Effector memory CD4-positive, alpha-beta T cell (primary cell): Measurements from ENCODE around the gene TMEM43.

Source experiments
- DNase-seq, 3 donors: peaks; one replicate each; pipeline ENCODE4 v3.0.0-alpha.2; 2020
- H3K27ac ChIP-seq: 2 replicates; pipeline ENCODE4 v1.7.0; 2013; ENCODE audit warnings: mild to moderate bottlenecking, low read length, moderate library complexity; ENCODE audit not compliant: insufficient read depth, poor library complexity, severe bottlenecking
- H3K27me3 ChIP-seq: replicated peaks from 2 replicates; pipeline ENCODE4 v1.7.0; 2013; ENCODE audit warnings: mild to moderate bottlenecking, low read length; ENCODE audit not compliant: insufficient read depth, control insufficient read depth, poor library complexity, severe bottlenecking
- H3K36me3 ChIP-seq: 2 replicates; pipeline ENCODE4 v1.7.0; 2013; ENCODE audit warnings: mild to moderate bottlenecking, low read length, moderate library complexity; ENCODE audit not compliant: control insufficient read depth, insufficient read depth
- H3K4me1 ChIP-seq: 2 replicates; pipeline ENCODE4 v1.7.0; 2013; ENCODE audit warnings: low read length, mild to moderate bottlenecking; ENCODE audit not compliant: control insufficient read depth, insufficient read depth, poor library complexity, severe bottlenecking
- H3K4me3 ChIP-seq: 2 replicates; pipeline ENCODE4 v1.7.0; 2013; ENCODE audit warnings: low read length, low read depth, mild to moderate bottlenecking; ENCODE audit not compliant: insufficient read depth, poor library complexity, severe bottlenecking
- H3K9me3 ChIP-seq: 2 replicates; pipeline ENCODE4 v1.7.0; 2013; ENCODE audit warnings: mild to moderate bottlenecking, low read length, moderate library complexity; ENCODE audit not compliant: control insufficient read depth

The TMEM43 gene

GRCh38 chr3:14137445-14137844 lies 12.6 kb downstream of the TMEM43 start:
- DNase-seq, result no peak
- Histone ChIP-seq H3K4me3 (no peak overlapping the region), H3K27me3 (no peaks in the 10 kb centered on the region), H3K9me3 (no peaks in the 10 kb centered on the region), H3K36me3 (peaks cover 74% of the 10 kb centered on the region), H3K4me1 (peaks cover 20% of the 10 kb centered on the region), H3K27ac (no peak overlapping the region)

- H3K27me3 ChIP-seq, result no peaks in the 10 kb centered on the region
- H3K4me3 ChIP-seq, result no peak overlapping the region
- DNase-seq, result no peak
- H3K9me3 ChIP-seq, result no peaks in the 10 kb centered on the region
- H3K4me1 ChIP-seq, result peaks cover 25% of the 10 kb centered on the region
- H3K36me3 ChIP-seq, result peaks cover 66% of the 10 kb centered on the region
- no peak overlapping the region for H3K27ac ChIP-seq
Observed at GRCh38 chr3:14138109-14138877, 13.4 kb downstream of the TMEM43 start.

GRCh38 chr3:14138878-14139655 lies 14.2 kb downstream of the TMEM43 start:
- DNase-seq, result no peak
- Histone ChIP-seq H3K27ac (no peak overlapping the region), H3K36me3 (peaks cover 58% of the 10 kb centered on the region), H3K4me1 (peaks cover 33% of the 10 kb centered on the region), H3K27me3 (no peaks in the 10 kb centered on the region), H3K4me3 (no peak overlapping the region), H3K9me3 (no peaks in the 10 kb centered on the region)

- DNase-seq, result no peak
- Histone ChIP-seq H3K4me1 (peaks cover 38% of the 10 kb centered on the region), H3K27ac (no peak overlapping the region)
Observed at GRCh38 chr3:14139771-14140170, 14.9 kb downstream of the TMEM43 start.

GRCh38 chr3:14140668-14141067 lies 15.8 kb downstream of the TMEM43 start:
- Histone ChIP-seq H3K27ac (peak overlapping the region; percentile 99), H3K36me3 (peaks cover 44% of the 10 kb centered on the region), H3K4me1 (peaks cover 47% of the 10 kb centered on the region), H3K27me3 (no peaks in the 10 kb centered on the region), H3K4me3 (no peak overlapping the region), H3K9me3 (no peaks in the 10 kb centered on the region)
- no peak for DNase-seq

More at GRCh38 chr3:14139771-14140170, 14.9 kb downstream of the TMEM43 start:
- Histone ChIP-seq H3K27me3 (no peaks in the 10 kb centered on the region), H3K36me3 (peaks cover 51% of the 10 kb centered on the region), H3K9me3 (no peaks in the 10 kb centered on the region), H3K4me3 (no peak overlapping the region)

GRCh38 chr3:14141144-14141543 lies 16.3 kb downstream of the TMEM43 start:
- peaks cover 42% of the 10 kb centered on the region for H3K36me3 ChIP-seq

GRCh38 chr3:14141602-14142341 lies 16.9 kb downstream of the TMEM43 start:
- Histone ChIP-seq H3K4me1 (peaks cover 49% of the 10 kb centered on the region), H3K36me3 (peaks cover 44% of the 10 kb centered on the region), H3K27ac (peak overlapping the region; percentile 99), H3K9me3 (no peaks in the 10 kb centered on the region), H3K27me3 (no peaks in the 10 kb centered on the region), H3K4me3 (no peak overlapping the region)
- DNase-seq, result no peak

More at GRCh38 chr3:14141144-14141543, 16.3 kb downstream of the TMEM43 start:
- H3K4me3 ChIP-seq, result no peak overlapping the region
- H3K9me3 ChIP-seq, result no peaks in the 10 kb centered on the region
- H3K4me1 ChIP-seq, result peaks cover 49% of the 10 kb centered on the region
- no peaks in the 10 kb centered on the region for H3K27me3 ChIP-seq
- DNase-seq, result no peak
- H3K27ac ChIP-seq, result peak overlapping the region; percentile 99

GRCh38 chr3:14142567-14143270 lies 17.9 kb downstream of the TMEM43 start:
- Histone ChIP-seq H3K27ac (peak overlapping the region; percentile 99), H3K4me1 (peaks cover 49% of the 10 kb centered on the region), H3K4me3 (no peak overlapping the region), H3K9me3 (no peaks in the 10 kb centered on the region), H3K27me3 (no peaks in the 10 kb centered on the region), H3K36me3 (peaks cover 43% of the 10 kb centered on the region)
- DNase-seq, result peak; percentile 58 to 74 (median 69)
